DND-41 (cell line): ENCODE results near the gene RCBTB1.

Source experiments
- EZH2 ChIP-seq: IDR thresholded peaks from 3 replicates; pipeline ENCODE4 v1.6.1; 2012; ENCODE audit warnings: borderline replicate concordance, low read depth, mild to moderate bottlenecking, moderate library complexity, low read length, inconsistent platforms; ENCODE audit not compliant: severe bottlenecking
- TF ChIP-seq, protein P1 (sequence below): IDR thresholded peaks from 2 replicates; pipeline ENCODE4 v1.5.1; 2012; ENCODE audit warnings: borderline replicate concordance, low read length, moderate library complexity, mild to moderate bottlenecking; ENCODE audit not compliant: poor library complexity, severe bottlenecking; ENCODE audit errors: extremely low read depth

DNA sequence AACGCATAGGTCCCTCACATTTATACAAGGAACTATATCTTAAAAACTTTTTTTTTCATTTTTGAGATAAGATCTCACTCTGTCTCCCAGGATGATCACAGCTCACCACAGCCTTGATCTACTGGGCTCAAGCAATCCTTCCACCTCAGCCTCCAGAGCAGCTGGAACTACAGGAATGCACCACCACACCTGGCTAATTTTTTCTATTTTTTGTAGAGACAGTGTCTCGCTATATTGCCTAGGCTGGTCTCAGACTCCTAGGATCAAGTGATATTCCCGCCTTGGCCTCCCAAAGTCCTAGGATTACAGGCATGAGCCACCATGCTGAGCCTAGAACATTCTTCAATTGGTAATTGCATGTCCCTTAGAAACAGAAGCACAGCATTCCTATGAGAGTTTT, 41.7 kb downstream of the RCBTB1 start:
- TF ChIP-seq, protein P1, sequence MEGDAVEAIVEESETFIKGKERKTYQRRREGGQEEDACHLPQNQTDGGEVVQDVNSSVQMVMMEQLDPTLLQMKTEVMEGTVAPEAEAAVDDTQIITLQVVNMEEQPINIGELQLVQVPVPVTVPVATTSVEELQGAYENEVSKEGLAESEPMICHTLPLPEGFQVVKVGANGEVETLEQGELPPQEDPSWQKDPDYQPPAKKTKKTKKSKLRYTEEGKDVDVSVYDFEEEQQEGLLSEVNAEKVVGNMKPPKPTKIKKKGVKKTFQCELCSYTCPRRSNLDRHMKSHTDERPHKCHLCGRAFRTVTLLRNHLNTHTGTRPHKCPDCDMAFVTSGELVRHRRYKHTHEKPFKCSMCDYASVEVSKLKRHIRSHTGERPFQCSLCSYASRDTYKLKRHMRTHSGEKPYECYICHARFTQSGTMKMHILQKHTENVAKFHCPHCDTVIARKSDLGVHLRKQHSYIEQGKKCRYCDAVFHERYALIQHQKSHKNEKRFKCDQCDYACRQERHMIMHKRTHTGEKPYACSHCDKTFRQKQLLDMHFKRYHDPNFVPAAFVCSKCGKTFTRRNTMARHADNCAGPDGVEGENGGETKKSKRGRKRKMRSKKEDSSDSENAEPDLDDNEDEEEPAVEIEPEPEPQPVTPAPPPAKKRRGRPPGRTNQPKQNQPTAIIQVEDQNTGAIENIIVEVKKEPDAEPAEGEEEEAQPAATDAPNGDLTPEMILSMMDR: no peak
- TF ChIP-seq EZH2: no peak
